Measurements from ENCODE around the gene IRF9. TPM values are rescaled to one million over a fixed set of nuclear protein-coding genes. Genes with fewer than 3 reads are reported as not detected.
A peak's percentile ranks its signal among the peaks of the same experiment; 100 is the strongest.

Gene IRF9
- total RNA-seq, 2 experiments from 2014 or later, result 35.1 to 39.1 TPM

DNA sequence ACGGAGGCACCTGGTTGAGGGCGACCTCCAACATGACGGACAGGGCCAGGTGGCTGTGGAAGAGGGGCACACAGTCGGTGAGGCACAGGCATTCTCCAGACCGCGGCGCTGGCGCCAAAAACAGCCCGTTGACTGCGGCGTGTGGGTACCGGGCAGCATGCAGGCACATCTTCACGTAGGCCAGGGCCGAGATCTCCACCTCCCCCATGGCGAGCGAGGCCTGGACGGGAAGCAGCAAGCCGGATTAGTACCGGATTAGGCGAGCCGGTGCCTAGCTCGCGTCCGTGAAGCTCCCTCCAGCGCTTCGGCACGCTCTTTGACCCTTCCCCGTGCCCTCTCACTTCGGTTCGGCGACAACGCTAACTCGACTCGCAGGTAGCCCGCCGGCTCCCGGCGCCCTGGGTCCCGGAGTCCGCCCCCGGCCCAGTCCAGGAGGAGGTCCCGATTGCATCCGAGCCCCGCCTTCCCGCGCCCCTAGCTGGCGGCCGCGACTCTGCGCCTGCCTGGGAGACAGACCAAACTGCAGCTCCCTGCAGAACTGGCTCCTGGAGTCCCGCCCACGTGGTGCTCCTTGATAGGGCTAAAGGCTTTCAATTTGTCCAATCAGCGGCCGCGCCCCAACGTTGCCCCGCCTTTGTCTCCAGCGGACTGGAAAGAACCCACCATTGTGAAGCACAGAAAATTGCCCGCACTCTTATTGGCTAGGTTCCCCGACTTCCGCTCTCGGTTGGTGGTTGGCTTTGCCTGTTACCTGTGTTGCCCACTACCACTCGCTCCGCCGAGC is 19.8 kb upstream of the IRF9 start, which contains the start of gene EMC9:
TSS of gene EMC9 (minus strand) at position 495 of the 784 bp plus-strand sequence. CDS start at position 208, 287 bp downstream.
- Histone ChIP-seq H3K27ac (ENCODE audit: low read depth, low read length, poor library complexity, severe bottlenecking) (peak within 1 kb of the TSS; percentile 81), H3K9me3 (ENCODE audit: low read length) (no peaks in the 10 kb centered on the region), H3K36me3 (ENCODE audit: insufficient read depth, low read length) (peaks cover 55% of the 10 kb centered on the region), H4K20me1 (ENCODE audit: insufficient read depth, low read length) (0 out of 2 replicates have a peak, but pooled peaks cover 6% of the 10 kb centered on the region), H3K4me3 (ENCODE audit: low read depth, low read length, poor library complexity, severe bottlenecking) (peak within 1 kb of the TSS; percentile 85), H3K79me2 (ENCODE audit: insufficient read depth, low read depth, low read length) (peaks cover 36% of the 10 kb centered on the region), H3K9me2 (ENCODE audit: insufficient read depth, low read length) (no peaks in the 10 kb centered on the region), H2AFZ (ENCODE audit: low read length) (peak within 1 kb of the TSS; percentile 84), H3K4me1 (ENCODE audit: insufficient read depth, low read length, poor library complexity, severe bottlenecking) (peaks cover 44% of the 10 kb centered on the region), H3K4me2 (ENCODE audit: low read length) (peak within 1 kb of the TSS; percentile 89)
- CTCF ChIA-PET (ENCODE audit: unreplicated experiment), result interaction anchor here (0.9 to 1.0 kb wide), 2 partner anchors 9 to 20 kb away, joined by 4 to 5 read pairs; partner anchors contain the start of gene IRF9
- no peak for TF ChIP-seq EZH2phosphoT487 (IDR thresholded peaks at IDR 0.05; ENCODE audit: borderline replicate concordance, low read depth, low read length)
- TF ChIP-seq, protein P1, sequence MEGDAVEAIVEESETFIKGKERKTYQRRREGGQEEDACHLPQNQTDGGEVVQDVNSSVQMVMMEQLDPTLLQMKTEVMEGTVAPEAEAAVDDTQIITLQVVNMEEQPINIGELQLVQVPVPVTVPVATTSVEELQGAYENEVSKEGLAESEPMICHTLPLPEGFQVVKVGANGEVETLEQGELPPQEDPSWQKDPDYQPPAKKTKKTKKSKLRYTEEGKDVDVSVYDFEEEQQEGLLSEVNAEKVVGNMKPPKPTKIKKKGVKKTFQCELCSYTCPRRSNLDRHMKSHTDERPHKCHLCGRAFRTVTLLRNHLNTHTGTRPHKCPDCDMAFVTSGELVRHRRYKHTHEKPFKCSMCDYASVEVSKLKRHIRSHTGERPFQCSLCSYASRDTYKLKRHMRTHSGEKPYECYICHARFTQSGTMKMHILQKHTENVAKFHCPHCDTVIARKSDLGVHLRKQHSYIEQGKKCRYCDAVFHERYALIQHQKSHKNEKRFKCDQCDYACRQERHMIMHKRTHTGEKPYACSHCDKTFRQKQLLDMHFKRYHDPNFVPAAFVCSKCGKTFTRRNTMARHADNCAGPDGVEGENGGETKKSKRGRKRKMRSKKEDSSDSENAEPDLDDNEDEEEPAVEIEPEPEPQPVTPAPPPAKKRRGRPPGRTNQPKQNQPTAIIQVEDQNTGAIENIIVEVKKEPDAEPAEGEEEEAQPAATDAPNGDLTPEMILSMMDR (conservative IDR thresholded peaks at IDR 0.05; ENCODE audit: low read length), result peak; percentile 51
- no TSS peak for BruUV-seq (replicated peaks)
- intact Hi-C loops (cut with micrococcal nuclease; ENCODE audit: unreplicated experiment), result loop anchor here (1.0 to 10.0 kb wide), 4 partner anchors 20 to 836 kb away; partner anchors contain the start of genes BCL2L2, DCAF11, IPO4 and IRF9
- DNase-seq (ENCODE audit: low spot score), result peak; percentile 100
- POLR2A ChIA-PET, result interaction anchor here (0.7 to 2.5 kb wide), 12 partner anchors 15 to 105 kb away, joined by 3 to 14 read pairs (median 3); partner anchors contain the start of genes DCAF11, IRF9, NRL and PCK2

DNA sequence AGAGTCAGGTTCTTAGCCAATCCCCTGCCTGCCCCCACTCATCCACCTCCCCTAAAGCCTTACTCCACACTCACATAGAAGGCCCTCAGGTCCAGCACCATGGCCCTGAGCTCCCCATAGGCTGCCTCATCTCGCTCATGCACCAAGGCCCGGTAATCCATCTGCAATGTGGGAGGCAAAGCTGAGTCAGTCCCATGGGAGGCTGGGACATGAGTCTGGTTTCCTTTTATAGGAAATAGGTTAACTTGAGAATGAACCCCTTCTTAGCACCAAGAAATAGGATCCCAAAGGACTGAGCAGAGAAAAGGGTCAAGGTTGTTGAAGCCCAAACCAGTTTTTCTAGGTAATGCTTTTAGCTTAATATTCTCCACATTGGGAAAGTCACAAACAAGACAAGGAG is 17.6 kb upstream of the IRF9 start:
- Histone ChIP-seq H3K4me3 (ENCODE audit: low read depth, low read length, poor library complexity, severe bottlenecking) (no peak overlapping the region), H3K79me2 (ENCODE audit: insufficient read depth, low read depth, low read length) (peaks cover 44% of the 10 kb centered on the region), H3K9me2 (ENCODE audit: insufficient read depth, low read length) (no peaks in the 10 kb centered on the region), H3K27ac (ENCODE audit: low read depth, low read length, poor library complexity, severe bottlenecking) (no peak overlapping the region), H2AFZ (ENCODE audit: low read length) (no peak overlapping the region), H4K20me1 (ENCODE audit: insufficient read depth, low read length) (0 out of 2 replicates have a peak, but pooled peaks cover 6% of the 10 kb centered on the region), H3K4me1 (ENCODE audit: insufficient read depth, low read length, poor library complexity, severe bottlenecking) (peaks cover 34% of the 10 kb centered on the region), H3K4me2 (ENCODE audit: low read length) (no peak overlapping the region), H3K36me3 (ENCODE audit: insufficient read depth, low read length) (peaks cover 41% of the 10 kb centered on the region), H3K9me3 (ENCODE audit: low read length) (no peaks in the 10 kb centered on the region)
- no peak for TF ChIP-seq EZH2phosphoT487 (IDR thresholded peaks at IDR 0.05; ENCODE audit: borderline replicate concordance, low read depth, low read length)
- TF ChIP-seq, protein P1 (conservative IDR thresholded peaks at IDR 0.05; ENCODE audit: low read length), result no peak
- intact Hi-C loops (cut with micrococcal nuclease; ENCODE audit: unreplicated experiment), result loop anchor here (10.0 kb wide), 1 partner anchor 839 kb away; the partner anchor contains the start of genes BCL2L2 and PPP1R3E
- no peak for DNase-seq (ENCODE audit: low spot score)
- ChIA-PET CTCF (ENCODE audit: unreplicated experiment) (no interaction called here), POLR2A (interaction anchor here (1.0 to 1.3 kb wide), 3 partner anchors 18 to 35 kb away, joined by 3 to 5 read pairs (median 3); partner anchors contain the start of genes DCAF11, IRF9 and NRL)
- no TSS peak for BruUV-seq (replicated peaks)

Data from OCI-LY7 (cell line).